D721Med (cell line): Measurements from ENCODE around the gene MEIS1.

Source experiments
- DNase-seq: peaks from one replicate; pipeline ENCODE4 v3.0.0; 2011; ENCODE audit warnings: low spot score; ENCODE audit not compliant: insufficient read length
- FAIRE-seq: peaks from 2 replicates; lab custom pipeline; 2011; peaks lifted over from hg19 to GRCh38; lab: Jason Lieb, UNC
- TF ChIP-seq, protein P1 (sequence below): IDR thresholded peaks from 2 replicates; pipeline ENCODE4 v1.5.1; 2012; ENCODE audit warnings: mild to moderate bottlenecking, control low read depth; ENCODE audit not compliant: insufficient read depth; ENCODE audit errors: missing control alignments

The MEIS1 gene

DNA sequence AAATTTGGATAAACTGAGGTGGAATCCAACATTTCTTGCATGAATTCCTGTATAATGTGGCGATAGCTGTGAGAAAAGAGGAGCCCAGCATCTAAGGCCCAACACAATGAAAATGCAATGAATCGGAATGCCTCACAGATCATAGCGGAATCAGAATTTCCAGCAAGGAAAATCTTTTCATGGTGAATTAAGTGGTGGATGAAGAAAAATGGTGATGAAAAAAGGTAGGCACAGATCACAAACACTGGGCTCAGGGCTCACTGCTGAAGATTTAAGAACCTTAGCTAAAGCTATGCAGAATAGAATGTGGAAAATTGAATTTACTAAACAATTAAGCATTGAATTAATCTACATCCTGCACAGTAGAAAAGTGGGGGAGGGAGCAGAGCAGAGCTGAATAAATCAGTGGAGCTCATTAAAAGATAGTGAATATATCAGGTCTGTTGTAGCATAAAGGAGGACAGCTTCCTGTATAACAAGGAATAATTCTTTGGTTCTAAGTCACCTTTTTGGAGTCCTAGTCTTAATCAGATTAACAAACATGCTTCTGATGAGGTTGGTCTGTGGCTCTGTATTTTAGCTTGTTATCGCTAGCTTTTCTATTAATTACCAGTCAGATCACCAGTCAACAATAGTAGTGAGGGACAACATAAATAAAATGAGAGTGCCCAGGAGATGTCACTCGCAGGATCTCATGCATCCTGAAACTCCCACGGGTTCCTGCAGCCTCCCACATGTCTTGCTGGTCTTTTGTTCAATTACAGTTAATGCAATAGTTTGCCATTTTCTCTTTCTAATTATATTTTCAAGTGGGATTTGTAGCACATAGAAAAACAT lies 27.0 kb downstream of the MEIS1 start:
- TF ChIP-seq, protein P1, sequence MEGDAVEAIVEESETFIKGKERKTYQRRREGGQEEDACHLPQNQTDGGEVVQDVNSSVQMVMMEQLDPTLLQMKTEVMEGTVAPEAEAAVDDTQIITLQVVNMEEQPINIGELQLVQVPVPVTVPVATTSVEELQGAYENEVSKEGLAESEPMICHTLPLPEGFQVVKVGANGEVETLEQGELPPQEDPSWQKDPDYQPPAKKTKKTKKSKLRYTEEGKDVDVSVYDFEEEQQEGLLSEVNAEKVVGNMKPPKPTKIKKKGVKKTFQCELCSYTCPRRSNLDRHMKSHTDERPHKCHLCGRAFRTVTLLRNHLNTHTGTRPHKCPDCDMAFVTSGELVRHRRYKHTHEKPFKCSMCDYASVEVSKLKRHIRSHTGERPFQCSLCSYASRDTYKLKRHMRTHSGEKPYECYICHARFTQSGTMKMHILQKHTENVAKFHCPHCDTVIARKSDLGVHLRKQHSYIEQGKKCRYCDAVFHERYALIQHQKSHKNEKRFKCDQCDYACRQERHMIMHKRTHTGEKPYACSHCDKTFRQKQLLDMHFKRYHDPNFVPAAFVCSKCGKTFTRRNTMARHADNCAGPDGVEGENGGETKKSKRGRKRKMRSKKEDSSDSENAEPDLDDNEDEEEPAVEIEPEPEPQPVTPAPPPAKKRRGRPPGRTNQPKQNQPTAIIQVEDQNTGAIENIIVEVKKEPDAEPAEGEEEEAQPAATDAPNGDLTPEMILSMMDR, result no peak
- FAIRE-seq (peak; percentile 11), DNase-seq (no peak)

DNA sequence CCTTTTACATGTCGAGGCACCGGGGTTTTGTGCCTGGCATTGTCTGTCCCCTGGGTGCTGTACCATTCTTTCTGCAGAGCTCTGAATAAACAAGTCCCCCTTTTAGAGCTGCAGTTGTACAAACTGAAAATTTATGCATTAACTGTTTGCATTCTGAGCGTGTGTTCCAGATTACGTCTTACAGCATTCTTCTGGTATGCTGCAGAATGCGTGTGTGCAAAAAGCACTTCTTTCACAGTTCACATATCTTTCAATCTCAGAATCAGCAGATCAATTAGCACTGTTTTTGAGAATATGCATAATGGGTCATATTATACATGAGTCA lies 27.5 kb downstream of the MEIS1 start:
- DNase-seq (no peak), FAIRE-seq (no peak)
- TF ChIP-seq, protein P1, result no peak

DNA sequence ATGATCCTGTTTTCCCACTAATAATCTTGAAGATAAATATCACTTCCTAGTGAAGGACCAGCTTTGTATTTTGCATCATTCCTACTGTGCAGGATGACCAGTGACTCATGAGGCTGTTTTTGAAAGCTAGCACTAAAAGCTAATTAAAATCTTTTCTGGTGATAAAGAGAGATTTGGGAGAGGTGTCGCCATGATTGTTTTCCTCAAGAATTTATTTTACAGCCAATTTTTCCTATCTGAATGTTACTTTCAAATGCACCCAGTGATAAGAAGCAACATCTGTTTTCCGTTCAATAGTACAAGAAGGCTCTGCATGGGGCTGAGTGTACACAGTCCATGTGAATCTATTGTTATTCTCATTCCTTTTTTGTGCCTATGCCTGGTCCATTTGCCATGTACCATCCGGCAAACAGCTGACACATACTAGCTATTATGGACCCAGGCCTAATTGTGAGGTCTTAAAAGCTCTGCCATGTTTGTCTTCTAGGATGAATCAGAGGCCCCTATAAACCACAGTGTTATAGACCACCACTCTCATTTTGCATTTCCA lies 28.4 kb downstream of the MEIS1 start:
- FAIRE-seq, result no peak
- TF ChIP-seq, protein P1, result no peak
- no peak for DNase-seq

GRCh38 chr2:66464930-66465637 lies 30.2 kb downstream of the MEIS1 start:
- no peak for FAIRE-seq
- no peak for DNase-seq
- TF ChIP-seq, protein P1, result no peak

DNA sequence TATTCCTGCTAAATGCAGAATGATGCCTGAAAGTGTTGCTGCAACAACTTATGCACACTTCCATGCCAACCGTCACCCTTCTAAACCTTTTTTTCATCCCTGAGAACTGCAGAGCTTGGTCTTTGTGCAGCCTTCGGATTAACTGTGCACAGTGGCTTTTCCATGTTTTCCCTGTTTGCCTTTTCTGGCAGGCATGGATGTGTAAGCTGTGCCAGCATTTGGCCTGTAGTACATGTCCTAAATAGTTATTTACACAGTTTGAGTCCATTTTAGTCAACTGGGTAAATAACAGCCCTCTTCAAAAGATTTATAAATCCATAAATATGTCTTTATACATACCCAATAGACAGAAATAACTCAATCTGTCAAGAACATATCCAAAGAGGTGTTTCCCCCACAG lies 31.5 kb downstream of the MEIS1 start:
- TF ChIP-seq, protein P1, result no peak

GRCh38 chr2:66467718-66468117 lies 32.8 kb downstream of the MEIS1 start:
- TF ChIP-seq, protein P1, result no peak
- FAIRE-seq (no peak), DNase-seq (no peak)

More for the DNA sequence above, 31.5 kb downstream of the MEIS1 start:
- no peak for FAIRE-seq
- DNase-seq, result no peak
